Lower leg skin (tissue), 3 donors: ENCODE measurements around the gene NEURL1.

Experiments
- POLR2A ChIP-seq, 2 donors: fragments of 450-650 bp; IDR thresholded peaks; one replicate each; pipeline ENCODE4 v1.6.1; 2016 to 2017; ENCODE audit warnings: antibody characterized with exemption in 2 of 2, mild to moderate bottlenecking in 1 of 2, moderate library complexity in 1 of 2
- TF ChIP-seq, protein P1 (sequence below), 3 donors: fragments of 450-650 bp; IDR thresholded peaks; one replicate each; pipeline ENCODE4 v1.5.1; 2016; ENCODE audit warnings: antibody characterized with exemption in 3 of 3, mild to moderate bottlenecking in 3 of 3, moderate library complexity in 2 of 3

DNA sequence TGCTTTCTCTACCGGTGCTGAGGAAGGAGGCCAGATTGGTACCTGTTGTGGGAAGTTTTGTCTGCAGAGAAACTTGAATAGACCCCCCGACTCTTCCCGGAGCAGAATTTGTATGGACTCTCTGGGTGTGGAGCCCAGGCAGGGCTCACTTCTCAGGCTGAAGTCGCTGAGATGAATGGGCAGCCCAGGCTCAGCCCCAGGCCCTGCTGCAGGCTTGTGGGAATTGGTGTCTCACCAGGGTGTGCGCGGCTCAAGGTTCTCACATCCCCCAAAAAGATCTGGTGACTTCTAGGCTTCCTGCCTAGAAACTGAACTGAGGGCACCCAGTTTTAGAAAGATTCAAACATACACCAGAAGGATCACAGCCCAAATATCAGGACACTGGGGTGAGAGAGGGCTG, 103.5 kb downstream of the NEURL1 start:
- TF ChIP-seq POLR2A (IDR thresholded peaks at IDR 0.05), result no peak
- TF ChIP-seq, protein P1, sequence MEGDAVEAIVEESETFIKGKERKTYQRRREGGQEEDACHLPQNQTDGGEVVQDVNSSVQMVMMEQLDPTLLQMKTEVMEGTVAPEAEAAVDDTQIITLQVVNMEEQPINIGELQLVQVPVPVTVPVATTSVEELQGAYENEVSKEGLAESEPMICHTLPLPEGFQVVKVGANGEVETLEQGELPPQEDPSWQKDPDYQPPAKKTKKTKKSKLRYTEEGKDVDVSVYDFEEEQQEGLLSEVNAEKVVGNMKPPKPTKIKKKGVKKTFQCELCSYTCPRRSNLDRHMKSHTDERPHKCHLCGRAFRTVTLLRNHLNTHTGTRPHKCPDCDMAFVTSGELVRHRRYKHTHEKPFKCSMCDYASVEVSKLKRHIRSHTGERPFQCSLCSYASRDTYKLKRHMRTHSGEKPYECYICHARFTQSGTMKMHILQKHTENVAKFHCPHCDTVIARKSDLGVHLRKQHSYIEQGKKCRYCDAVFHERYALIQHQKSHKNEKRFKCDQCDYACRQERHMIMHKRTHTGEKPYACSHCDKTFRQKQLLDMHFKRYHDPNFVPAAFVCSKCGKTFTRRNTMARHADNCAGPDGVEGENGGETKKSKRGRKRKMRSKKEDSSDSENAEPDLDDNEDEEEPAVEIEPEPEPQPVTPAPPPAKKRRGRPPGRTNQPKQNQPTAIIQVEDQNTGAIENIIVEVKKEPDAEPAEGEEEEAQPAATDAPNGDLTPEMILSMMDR (IDR thresholded peaks at IDR 0.05), result no peak
